Activated CD4-positive, CD25-positive, alpha-beta regulatory T cell (primary cell): ENCODE measurements around the gene TMEM248.
A peak's percentile ranks its signal among the peaks of the same experiment; 100 is the strongest.
"Not testable (repeated sequence)": the region's sequence is repeated elsewhere in the genome, so short reads cannot be mapped to it uniquely, and the experiment has no call there.

ENCODE experiments used
- DNase-seq, 4 experiments: peaks; one replicate each; lab custom pipeline; 2025; lab: John Stamatoyannopoulos, UW

Gene TMEM248

DNA sequence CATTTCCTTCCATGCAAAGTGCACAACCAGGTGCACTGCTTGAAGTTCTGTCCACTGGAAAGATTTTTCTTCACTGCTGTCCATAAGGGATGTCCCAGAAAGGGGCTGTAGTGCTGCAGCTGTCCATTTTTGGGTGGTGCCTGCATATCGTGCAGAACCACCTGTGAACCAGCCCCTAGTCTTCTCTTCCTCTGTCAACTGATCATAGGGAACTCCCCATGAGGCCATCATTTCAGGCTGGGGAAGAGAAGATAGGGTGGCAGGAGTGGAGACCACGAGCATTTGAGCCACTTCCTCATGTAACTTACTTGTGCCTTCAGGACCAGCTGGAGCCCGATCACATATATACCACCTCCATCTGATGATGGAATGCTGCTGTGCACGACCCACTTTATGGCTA, 12.4 kb upstream of the TMEM248 start:
- DNase-seq, result not testable (repeated sequence)

- DNase-seq, result no peak
These were observed 10.2 kb upstream of the TMEM248 start for GRCh38 chr7:66910789-66911188.

DNA sequence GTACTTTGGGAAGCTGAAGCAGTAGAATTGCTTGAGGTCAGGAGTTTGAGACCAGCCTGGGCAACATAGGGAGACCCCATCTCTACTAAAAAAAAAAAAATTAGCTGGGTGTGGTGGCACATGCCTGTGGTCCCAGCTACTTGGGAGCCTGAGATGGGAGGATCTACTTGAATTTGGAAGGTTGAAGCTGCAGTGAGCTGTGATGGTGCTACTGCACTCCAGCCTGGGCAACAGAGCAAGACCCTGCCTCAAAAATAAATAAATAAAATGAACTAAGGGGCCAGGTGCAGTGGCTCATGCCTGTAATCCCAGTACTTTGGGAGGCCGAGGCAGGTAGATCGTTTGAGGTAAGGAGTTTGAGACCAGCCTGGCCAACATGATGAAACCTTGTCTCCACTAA, 9.8 kb upstream of the TMEM248 start:
- DNase-seq, result not testable (repeated sequence)

DNA sequence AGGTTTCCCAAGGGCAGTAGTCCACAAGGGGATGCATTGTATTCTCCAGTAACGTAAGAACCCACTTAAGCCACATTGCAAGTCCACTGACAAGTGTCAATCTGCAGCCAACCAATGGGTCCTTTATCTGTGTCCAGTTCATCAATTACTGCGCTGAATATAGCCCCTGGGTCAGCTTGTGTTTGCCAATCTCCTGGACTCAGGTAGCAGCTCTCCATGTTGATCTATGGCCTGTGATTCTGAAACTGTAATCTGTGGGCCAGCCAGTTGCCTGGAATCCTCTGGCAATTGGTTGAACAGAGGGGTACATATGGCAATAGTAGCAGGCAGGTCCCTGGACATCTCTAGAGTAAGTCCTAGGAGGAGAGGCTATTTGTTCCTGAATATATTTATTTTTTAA, 8.8 kb upstream of the TMEM248 start:
- no peak for DNase-seq

- DNase-seq, result no peak
These were observed 7.6 kb upstream of the TMEM248 start for GRCh38 chr7:66913118-66914037.

- DNase-seq, result not testable (repeated sequence)
These were observed 3.1 kb upstream of the TMEM248 start for GRCh38 chr7:66917904-66918303.

DNA sequence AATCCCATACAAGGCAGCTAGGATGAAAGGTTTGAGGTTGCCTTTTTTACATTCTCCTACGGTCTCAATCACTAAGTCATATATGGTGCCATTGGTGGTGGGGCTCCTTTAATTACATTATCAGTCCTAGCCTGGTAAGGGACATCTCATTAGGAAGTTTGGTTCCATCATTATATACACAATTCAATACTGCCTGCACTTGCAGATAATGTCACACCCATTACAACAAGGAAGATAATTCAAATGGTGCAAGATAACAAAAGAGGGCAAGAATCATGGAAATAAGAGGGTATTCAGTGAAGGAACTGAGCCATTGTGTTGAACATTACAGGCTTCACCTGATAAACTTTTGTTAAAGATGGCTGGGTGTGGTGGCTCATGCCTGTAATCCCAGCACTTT, 1.7 kb upstream of the TMEM248 start:
- DNase-seq, result no peak

- no peak for DNase-seq
These were observed 1.3 kb upstream of the TMEM248 start for GRCh38 chr7:66919704-66920103.

- DNase-seq, result no peak
These were observed 769 bp upstream of the TMEM248 start for GRCh38 chr7:66920256-66920655.

DNA sequence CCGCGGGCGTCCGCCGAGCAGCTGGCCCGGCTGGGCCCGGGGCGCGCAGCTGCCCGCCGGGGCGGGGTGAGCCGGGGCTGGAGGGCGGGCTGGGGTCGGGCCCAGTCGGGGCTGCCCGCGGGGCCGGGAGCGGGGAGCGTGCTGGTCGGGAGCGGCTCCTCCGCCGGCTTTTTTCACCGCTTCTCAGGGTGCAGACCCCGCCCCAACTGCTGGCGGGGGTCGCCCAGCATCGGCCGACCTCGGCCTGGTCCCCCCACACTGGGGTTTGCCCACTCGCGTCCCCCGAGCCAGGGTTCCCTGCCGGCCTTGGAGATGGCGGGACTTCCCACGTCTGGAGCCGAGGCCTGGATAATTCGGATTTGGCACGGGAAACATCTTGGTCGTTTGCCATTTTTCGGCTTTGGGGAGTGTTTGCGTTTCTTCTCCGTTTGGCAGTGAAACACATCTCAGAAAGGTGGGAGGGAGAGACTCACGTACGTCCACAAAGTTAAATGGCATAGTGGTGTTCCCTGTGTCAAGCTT, 432 bp downstream of the TMEM248 start:
- peak in 1 of 4 experiments; percentile 25 for DNase-seq

- DNase-seq, result no peak
These were observed 977 bp downstream of the TMEM248 start for GRCh38 chr7:66921918-66922486.

DNA sequence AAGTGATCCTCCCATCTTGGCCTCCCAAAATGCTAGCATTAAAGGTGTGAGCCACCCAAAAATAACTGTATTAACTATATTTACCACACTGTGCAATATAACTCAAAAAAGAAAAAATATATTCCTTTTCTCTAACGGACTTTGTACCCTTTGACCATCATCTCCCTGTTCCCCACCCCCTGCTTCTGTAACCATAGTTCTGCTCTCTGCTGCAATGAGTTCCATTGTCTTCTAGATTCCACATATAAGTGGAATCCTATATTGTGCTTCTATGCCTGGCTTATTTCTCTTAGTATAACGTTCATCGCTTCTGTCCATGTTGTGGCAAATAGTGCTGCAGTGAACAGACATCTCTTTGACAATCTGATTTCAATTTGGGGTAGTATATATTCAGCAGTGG, 4.2 kb downstream of the TMEM248 start:
- no peak for DNase-seq

DNA sequence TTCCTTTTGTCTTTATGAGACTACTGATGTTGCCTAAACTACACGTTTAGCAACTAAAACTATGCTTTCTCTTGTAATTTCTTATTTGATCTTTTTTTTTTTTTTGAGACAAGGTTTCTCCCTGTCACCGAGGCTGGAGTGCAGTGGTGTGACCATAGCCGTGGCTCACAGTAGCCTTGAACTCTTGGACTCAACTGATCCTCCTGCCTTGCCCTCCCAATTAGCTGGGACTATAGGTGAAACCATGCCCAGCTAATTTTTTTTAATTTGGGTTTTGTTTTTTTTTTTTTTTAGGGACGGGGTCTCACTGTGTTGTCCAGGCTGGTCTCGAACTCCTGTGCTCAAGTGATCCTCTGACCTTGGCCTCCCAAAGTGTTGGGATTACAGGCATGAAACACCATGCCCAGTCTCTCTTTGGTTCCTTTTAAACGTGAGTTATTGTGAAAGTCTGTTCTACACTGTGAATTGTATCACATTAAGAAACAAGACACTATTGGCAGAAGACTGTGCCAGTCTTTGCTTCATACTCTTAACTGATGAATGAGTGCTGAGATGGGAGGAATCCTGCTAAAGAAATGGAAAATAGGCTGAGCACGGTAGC, 6.4 kb downstream of the TMEM248 start:
- no peak for DNase-seq

DNA sequence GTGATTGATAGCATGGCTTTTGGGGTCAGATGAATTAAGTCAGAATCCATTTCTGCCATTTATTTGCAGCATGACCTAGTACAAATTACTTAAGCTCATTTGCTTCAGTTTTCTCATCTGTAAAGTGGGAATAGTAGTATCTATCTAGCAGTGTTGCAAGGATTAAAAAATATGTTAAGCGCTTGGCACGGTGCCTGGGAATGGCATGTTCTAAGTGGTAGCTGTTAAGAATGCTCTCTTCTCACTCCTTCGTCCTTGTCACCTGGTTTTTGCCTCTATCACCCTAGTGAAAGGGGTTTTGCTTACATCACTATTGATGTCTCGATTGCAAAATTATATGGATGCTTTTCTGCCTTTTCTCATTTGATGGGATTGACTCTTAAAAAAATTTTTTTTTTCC, 7.4 kb downstream of the TMEM248 start:
- DNase-seq, result no peak

DNA sequence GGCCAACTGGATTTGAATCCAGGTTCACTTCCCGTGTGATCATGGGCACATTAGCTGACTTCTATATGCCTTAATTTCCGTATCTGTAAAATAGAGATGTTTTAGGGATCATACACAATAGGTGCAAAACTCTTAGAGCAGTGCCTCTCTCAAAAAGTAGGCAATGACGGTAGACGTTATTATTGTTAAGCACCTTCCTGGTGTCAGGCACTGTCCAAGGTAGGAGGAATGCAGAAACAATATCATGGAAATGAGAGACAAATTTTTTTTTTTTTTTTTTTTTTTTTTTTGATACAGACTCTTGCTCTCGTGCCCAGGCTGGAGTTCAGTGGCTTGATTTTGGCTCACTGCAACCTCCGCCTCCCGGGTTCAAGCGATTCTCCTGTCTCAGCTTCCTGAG, 8.1 kb downstream of the TMEM248 start:
- DNase-seq, result no peak

DNA sequence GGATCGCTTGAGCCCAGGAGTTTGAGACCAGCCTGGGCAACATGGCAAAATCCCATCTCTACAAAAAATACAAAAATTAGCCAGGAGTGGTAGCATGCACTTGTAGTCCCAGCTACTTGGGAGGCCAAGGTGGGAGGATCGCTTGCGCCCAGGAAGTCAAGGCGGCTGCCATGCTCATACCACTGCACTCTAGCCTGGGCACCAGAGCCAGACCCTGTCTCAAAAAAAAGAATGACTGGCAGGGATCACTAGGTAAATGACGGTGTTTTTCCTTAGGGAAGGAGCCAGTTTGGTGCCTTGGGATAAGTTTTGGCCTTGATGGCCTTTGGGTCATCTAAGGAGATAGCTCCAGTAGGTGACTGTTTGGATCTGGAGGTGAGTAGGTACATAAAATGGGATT, 8.9 kb downstream of the TMEM248 start:
- no peak for DNase-seq

DNA sequence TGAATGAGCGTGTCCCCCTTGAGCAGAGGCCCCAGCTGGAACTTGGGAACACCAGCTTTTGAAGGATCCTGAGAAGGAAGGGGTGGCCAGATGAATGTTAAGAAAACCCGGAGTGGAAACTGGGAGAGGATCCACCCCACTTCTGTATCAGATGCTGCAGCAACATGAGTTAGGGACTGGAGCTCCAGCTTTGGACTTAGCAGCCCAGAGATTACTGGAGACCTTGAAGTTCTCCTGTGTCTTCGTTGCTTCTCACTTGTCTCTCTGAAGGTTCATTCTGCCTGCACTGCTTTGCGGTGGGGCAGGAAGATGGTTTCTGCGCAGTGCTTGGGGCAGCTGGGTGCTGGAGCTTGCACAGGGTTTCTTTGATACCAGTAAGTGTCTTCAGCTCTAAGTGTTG, 9.3 kb downstream of the TMEM248 start:
- DNase-seq, result no peak

- no peak for DNase-seq
These were observed 12.4 kb downstream of the TMEM248 start for GRCh38 chr7:66933469-66933868.

DNA sequence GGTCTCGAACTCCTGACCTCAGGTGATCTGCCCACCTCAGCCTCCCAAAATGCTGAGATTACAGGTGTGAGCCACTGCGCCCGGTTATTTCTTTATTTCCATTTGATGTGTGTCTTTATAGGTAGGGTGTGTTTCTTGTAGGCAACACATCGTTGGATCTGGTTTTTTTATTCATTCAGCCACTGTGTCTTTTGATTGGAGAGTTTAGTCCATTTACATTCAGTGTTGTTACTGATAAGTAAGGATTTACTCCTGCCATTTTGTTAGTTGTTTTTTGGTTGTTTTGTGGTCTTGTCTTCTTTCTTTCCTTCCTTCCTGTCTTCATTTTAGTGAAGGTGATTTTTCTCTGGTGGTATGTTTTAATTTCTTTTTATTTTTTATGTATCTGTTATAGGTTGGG, 16.9 kb downstream of the TMEM248 start:
- no peak for DNase-seq

DNA sequence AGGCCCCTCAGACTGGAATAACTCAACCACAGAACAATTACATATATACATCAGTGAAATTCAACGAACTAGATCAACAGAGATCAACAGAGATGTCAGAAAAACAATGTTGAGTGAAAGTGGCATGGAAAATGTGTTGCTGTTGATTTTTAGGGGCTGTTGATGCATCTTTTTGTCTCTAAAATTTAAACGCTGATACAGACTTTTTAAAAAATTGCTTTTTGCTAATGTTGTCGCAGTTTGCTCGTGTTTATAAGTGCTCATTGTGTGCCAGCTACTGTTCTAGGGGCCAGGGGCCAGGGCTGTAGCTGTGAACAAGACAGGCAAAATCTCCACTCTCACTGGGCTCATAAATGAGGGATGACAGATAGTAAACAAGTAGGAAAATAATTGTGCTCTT, 18.3 kb downstream of the TMEM248 start:
- no peak for DNase-seq

DNA sequence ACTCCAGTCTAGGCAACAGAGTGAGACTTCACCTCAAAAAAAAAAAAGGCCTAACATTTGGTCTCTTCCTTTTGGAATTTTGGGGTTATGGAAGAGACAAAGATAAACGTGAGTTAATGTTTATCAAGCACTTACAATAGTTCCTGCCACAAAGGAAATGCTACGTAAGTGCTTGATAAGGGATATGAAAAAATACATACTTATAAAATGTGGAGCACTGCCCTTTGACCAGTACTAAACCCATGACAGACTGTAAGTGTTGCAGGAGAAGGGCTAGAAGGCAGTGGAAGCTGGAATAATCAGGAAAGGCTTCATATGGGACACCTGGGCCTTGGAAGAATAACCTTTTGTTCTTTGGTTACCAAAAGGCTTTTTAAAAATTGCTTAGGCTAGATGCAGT, 25.5 kb downstream of the TMEM248 start:
- no peak for DNase-seq

- DNase-seq, result no peak
These were observed 27.6 kb downstream of the TMEM248 start for GRCh38 chr7:66948480-66949109.

GRCh38 chr7:66950311-66950710, 29.3 kb downstream of the TMEM248 start:
- no peak for DNase-seq
